GM18867 (cell line): ENCODE data around the gene ASXL2.
"Not testable (repeated sequence)": the region's sequence is repeated elsewhere in the genome, so short reads cannot be mapped to it uniquely, and the experiment has no call there.

Experiments
- ATAC-seq: cut with Tn5 transposase; IDR thresholded peaks from one replicate; pipeline ENCODE4 v1.9.1; 2021; ENCODE audit warnings: mild to moderate bottlenecking, moderate library complexity; ENCODE audit not compliant: unreplicated experiment

Gene ASXL2

GRCh38 chr2:25878361-25879132 lies at the start of gene ASXL2:
Gene ASXL2, minus strand, starts transcription at chr2:25878487. Its CDS starts 265 bp downstream, at chr2:25878222.
- ATAC-seq: peak; percentile 93

GRCh38 chr2:25926984-25927756 lies 48.9 kb upstream of the ASXL2 start:
- ATAC-seq: no peak

GRCh38 chr2:25922501-25922900 lies 44.2 kb upstream of the ASXL2 start:
- ATAC-seq: no peak

GRCh38 chr2:25920786-25921415 lies 42.6 kb upstream of the ASXL2 start:
- ATAC-seq: no peak

- ATAC-seq: no peak
Measured at GRCh38 chr2:25920336-25920735, 42.0 kb upstream of the ASXL2 start.

GRCh38 chr2:25917832-25918231 lies 39.5 kb upstream of the ASXL2 start:
- ATAC-seq: no peak

- ATAC-seq: not testable (repeated sequence)
Measured at GRCh38 chr2:25917411-25917810, 39.1 kb upstream of the ASXL2 start.

- ATAC-seq: not testable (repeated sequence)
Measured at GRCh38 chr2:25915944-25916772, 37.9 kb upstream of the ASXL2 start.

GRCh38 chr2:25915411-25915810 lies 37.1 kb upstream of the ASXL2 start:
- ATAC-seq: not testable (repeated sequence)

GRCh38 chr2:25913696-25913973 lies 35.3 kb upstream of the ASXL2 start:
- ATAC-seq: not testable (repeated sequence)

GRCh38 chr2:25912851-25913695 lies 34.8 kb upstream of the ASXL2 start:
- ATAC-seq: no peak

- ATAC-seq: not testable (repeated sequence)
Measured at GRCh38 chr2:25909574-25909973, 31.3 kb upstream of the ASXL2 start.

GRCh38 chr2:25905126-25905525 lies 26.8 kb upstream of the ASXL2 start:
- ATAC-seq: no peak

GRCh38 chr2:25903216-25903776 lies 25.0 kb upstream of the ASXL2 start:
- ATAC-seq: no peak

GRCh38 chr2:25899404-25899970 lies 21.2 kb upstream of the ASXL2 start:
- no peak for ATAC-seq

- no peak for ATAC-seq
Measured at GRCh38 chr2:25897506-25897905, 19.2 kb upstream of the ASXL2 start.

GRCh38 chr2:25896308-25896707 lies 18.0 kb upstream of the ASXL2 start:
- not testable (repeated sequence) for ATAC-seq

GRCh38 chr2:25895610-25896009 lies 17.3 kb upstream of the ASXL2 start:
- ATAC-seq: no peak

- no peak for ATAC-seq
Measured at GRCh38 chr2:25895018-25895417, 16.7 kb upstream of the ASXL2 start.
